SK-N-SH (cell line): ENCODE data around the gene EGFL8. TPM values are rescaled to one million over a fixed set of nuclear protein-coding genes. Genes with fewer than 3 reads are reported as not detected.
A peak's percentile ranks its signal among the peaks of the same experiment; 100 is the strongest.

ENCODE experiments used
- CTCF ChIA-PET: fragments of 300-600, 350-600 bp; formaldehyde crosslinking; extraction: SDS; loops from one replicate; lab custom pipeline; 2021; lab: Yijun Ruan, JAX
- POLR2A ChIA-PET: fragments of 350-600 bp; sonication (Branson Sonifier 250); formaldehyde crosslinking; extraction: SDS; loops from one replicate; lab custom pipeline; 2020; ENCODE audit warnings: antibody characterized with exemption, inconsistent platforms; lab: Yijun Ruan, JAX
- DNase-seq: peaks from one replicate; pipeline ENCODE4 v3.0.0; 2012
- H2AFZ ChIP-seq: fragments of 200-600 bp; sonication (generic); 2 replicates; pipeline ENCODE4 v1.8.1; 2016; ENCODE audit warnings: antibody characterized with exemption, mild to moderate bottlenecking, low read depth
- H3F3A ChIP-seq: fragments of 200-600 bp; sonication (generic); replicated peaks from 2 replicates; pipeline ENCODE3; 2016; ENCODE audit warnings: antibody characterized with exemption, mild to moderate bottlenecking; ENCODE audit not compliant: insufficient read depth
- H3K27ac ChIP-seq, 2 experiments: fragments of 200-500 bp in 1 of 2; fragments of 200-600 bp in 1 of 2; sonication (Bioruptor generic) in 1 of 2; sonication (generic), shearing (Covaris generic) in 1 of 2; 2 replicates each; pipeline versions ENCODE4 v1.5.1 to v1.6.1; 2014 to 2016; ENCODE audit warnings: low read depth in 2 of 2, inconsistent platforms in 1 of 2, low read length in 1 of 2, mild to moderate bottlenecking in 1 of 2, mixed read lengths in 1 of 2
- H3K27me3 ChIP-seq: fragments of 200-600 bp; sonication (generic), shearing (Covaris generic); 2 replicates; pipeline ENCODE4 v1.6.1; 2016; ENCODE audit warnings: mixed run types; ENCODE audit not compliant: insufficient read depth
- H3K36me3 ChIP-seq, 2 experiments: fragments of 200-500 bp in 1 of 2; fragments of 200-600 bp in 1 of 2; sonication (Bioruptor generic) in 1 of 2; sonication (generic) in 1 of 2; replicated peaks in 1 of 2; 2 replicates each; pipeline versions ENCODE3 to v1.5.1; 2014 to 2016; ENCODE audit warnings: low read length in 1 of 2, mild to moderate bottlenecking in 1 of 2; ENCODE audit not compliant: insufficient read depth in 2 of 2, control insufficient read depth in 1 of 2
- H3K4me1 ChIP-seq, 2 experiments: fragments of 200-500 bp in 1 of 2; fragments of 200-600 bp in 1 of 2; sonication (Bioruptor generic) in 1 of 2; sonication (generic), shearing (Covaris generic) in 1 of 2; 2 replicates each; pipeline versions ENCODE4 v1.5.1 to v1.6.1; 2014 to 2016; ENCODE audit warnings: low read depth in 1 of 2, low read length in 1 of 2, mixed run types in 1 of 2; ENCODE audit not compliant: insufficient read depth in 2 of 2, control insufficient read depth in 1 of 2
- H3K4me2 ChIP-seq: fragments of 200-600 bp; sonication (generic), shearing (Covaris generic); 2 replicates; pipeline ENCODE4 v1.6.1; 2017; ENCODE audit warnings: mixed run types
- H3K4me3 ChIP-seq, 2 experiments: fragments of 200-500 bp in 1 of 2; fragments of 200-600 bp in 1 of 2; sonication (Bioruptor generic) in 1 of 2; sonication (generic), shearing (Covaris generic) in 1 of 2; 2 replicates each; pipeline versions ENCODE4 v1.5.1 to v1.8.1; 2014 to 2016; ENCODE audit warnings: low read depth in 2 of 2, inconsistent platforms in 1 of 2, low read length in 1 of 2, mild to moderate bottlenecking in 1 of 2, mixed read lengths in 1 of 2, moderate library complexity in 1 of 2
- H3K79me2 ChIP-seq: fragments of 200-600 bp; sonication (generic); 2 replicates; pipeline ENCODE4 v1.8.1; 2017; ENCODE audit warnings: mild to moderate bottlenecking; ENCODE audit not compliant: insufficient read depth
- H3K9ac ChIP-seq: fragments of 200-600 bp; sonication (generic); 2 replicates; pipeline ENCODE4 v1.6.1; 2017; ENCODE audit warnings: mixed run types
- H3K9me2 ChIP-seq: fragments of 200-600 bp; sonication (generic); 2 replicates; pipeline ENCODE4 v1.6.1; 2017; ENCODE audit warnings: mixed run types
- H3K9me3 ChIP-seq: fragments of 200-600 bp; sonication (generic); 2 replicates; pipeline ENCODE4 v1.6.1; 2017; ENCODE audit warnings: mixed run types, mild to moderate bottlenecking, moderate library complexity
- H4K20me1 ChIP-seq: fragments of 200-600 bp; sonication (generic); 2 replicates; pipeline ENCODE4 v1.6.1; 2017; ENCODE audit warnings: mild to moderate bottlenecking, mixed run types; ENCODE audit not compliant: insufficient read depth
- CHD2 ChIP-seq: fragments of 150-350 bp; IDR thresholded peaks from 2 replicates; pipeline ENCODE4 v1.6.1; 2018; ENCODE audit warnings: low read length; ENCODE audit not compliant: partially characterized antibody
- EZH2phosphoT487 ChIP-seq: fragments of 200-600 bp; sonication (generic); IDR thresholded peaks from 2 replicates; pipeline ENCODE4 v1.6.1; 2017; ENCODE audit warnings: low read depth, mixed run types, mild to moderate bottlenecking, antibody characterized with exemption, moderate library complexity, borderline replicate concordance
- FOSL2 ChIP-seq: IDR thresholded peaks from 2 replicates; pipeline ENCODE4 v1.4.0; 2012; ENCODE audit warnings: low read depth, mild to moderate bottlenecking, moderate library complexity, borderline replicate concordance
- FOXJ3 ChIP-seq: sonication (generic); formaldehyde crosslinking; IDR thresholded peaks from 2 replicates; pipeline ENCODE4 v1.5.1; 2020; ENCODE audit warnings: mild to moderate bottlenecking, missing genetic modification reagents
- FOXM1 ChIP-seq: IDR thresholded peaks from 2 replicates; pipeline ENCODE4 v1.4.0; 2012; ENCODE audit warnings: low read depth, mild to moderate bottlenecking
- JUND ChIP-seq: IDR thresholded peaks from 2 replicates; pipeline ENCODE4 v1.4.0; 2012
- MXI1 ChIP-seq: IDR thresholded peaks from 2 replicates; pipeline ENCODE4 v1.6.1; 2012; ENCODE audit warnings: mild to moderate bottlenecking, low read depth, low read length, improper control_type of control experiment
- NRF1 ChIP-seq: IDR thresholded peaks from 2 replicates; pipeline ENCODE4 v1.6.1; 2012; ENCODE audit warnings: low read depth, mild to moderate bottlenecking, low read length
- POLR2AphosphoS5 ChIP-seq: IDR thresholded peaks from 2 replicates; pipeline ENCODE4 v1.6.1; 2012; ENCODE audit warnings: low read depth, low read length
- SIN3A ChIP-seq: IDR thresholded peaks from 2 replicates; pipeline ENCODE4 v1.6.1; 2012; ENCODE audit warnings: low read depth, mild to moderate bottlenecking, low read length, moderate library complexity, borderline replicate concordance
- TAF1 ChIP-seq: IDR thresholded peaks from 2 replicates; pipeline ENCODE4 v1.6.1; 2012; ENCODE audit warnings: low read depth, mild to moderate bottlenecking, low read length, moderate library complexity, borderline replicate concordance
- TEAD4 ChIP-seq: IDR thresholded peaks from 2 replicates; pipeline ENCODE4 v1.4.0; 2012; ENCODE audit warnings: mild to moderate bottlenecking, borderline replicate concordance; ENCODE audit not compliant: insufficient read depth
- YY1 ChIP-seq: IDR thresholded peaks from 2 replicates; pipeline ENCODE4 v1.4.0; 2012; ENCODE audit warnings: low read depth, mild to moderate bottlenecking
- WGBS: methylation state at CpG from one replicate; pipeline ENCODE4 v1.1.6; 2017; ENCODE audit warnings: low lambda C conversion rate; 5-methylcytosine and 5-hydroxymethylcytosine counted together
- polyA plus RNA-seq, 3 experiments: library from polyadenylated mRNA; depleted of rRNA; stranded (reverse); fragments of >200 nt; gene quantifications; 2 replicates each; pipeline ENCODE4 v1.2.3, GENCODE V29; 2012
- TF ChIP-seq, protein P1 (sequence below): IDR thresholded peaks from 2 replicates; pipeline ENCODE4 v1.4.0; 2012; ENCODE audit warnings: low read depth, borderline replicate concordance
- TF ChIP-seq, protein P2 (sequence below): IDR thresholded peaks from 2 replicates; pipeline ENCODE4; 2012
- TF ChIP-seq, protein P3 (sequence below): IDR thresholded peaks from 2 replicates; pipeline ENCODE4 v1.4.0; 2012; ENCODE audit warnings: low read depth, borderline replicate concordance

The EGFL8 gene
- polyA plus RNA-seq, 1 of the 3 experiments (the other 2 are of a cell fraction), result 7.7 TPM

DNA sequence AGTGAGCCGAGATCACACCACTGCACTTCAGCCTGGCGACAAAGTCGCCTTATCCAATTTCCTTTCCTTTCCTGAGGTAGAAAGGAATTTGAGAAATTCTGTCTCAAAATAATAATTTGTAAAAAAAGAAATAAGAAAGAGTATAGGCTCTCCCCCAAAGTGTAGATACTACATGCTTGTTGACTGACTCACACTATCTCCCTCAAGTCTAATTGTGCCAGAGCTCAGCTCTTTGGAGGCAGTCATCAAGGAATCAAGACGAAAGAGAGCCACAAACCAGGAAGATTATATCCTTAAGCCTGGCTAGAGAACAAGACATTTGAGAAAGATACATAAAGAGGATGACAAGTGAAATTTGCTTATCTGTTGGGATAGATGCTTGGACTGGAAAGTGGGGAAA, 30.6 kb upstream of the EGFL8 start:
- 67% methylated on average over 4 of the region's 4 CpGs for WGBS

DNA sequence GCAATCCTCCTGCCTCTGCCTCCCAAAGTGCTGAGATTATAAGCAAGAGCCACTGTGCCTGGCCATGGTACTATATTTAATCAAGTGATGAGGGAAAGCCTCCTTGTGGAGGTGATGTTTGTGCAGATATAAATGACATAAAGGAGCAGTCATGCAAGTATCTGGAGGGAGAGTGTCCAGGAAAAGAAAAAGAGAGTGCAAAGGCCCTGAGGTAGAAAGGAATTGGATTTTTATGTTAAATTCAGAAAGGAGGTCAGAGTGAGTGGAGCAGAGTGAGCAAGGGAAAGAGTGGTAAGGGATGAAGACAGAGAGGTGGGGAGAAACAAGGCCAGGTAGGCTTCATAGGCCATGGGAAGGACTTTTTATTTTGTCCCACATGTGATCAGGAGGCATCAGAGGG, 26.9 kb upstream of the EGFL8 start:
- no peak overlapping the region for H3K27ac ChIP-seq
- ChIA-PET POLR2A (no interaction called here), CTCF (no interaction called here)
- H3K9ac ChIP-seq, result no peak overlapping the region
- H3K36me3 ChIP-seq, result no peaks in the 10 kb centered on the region
- no peaks in the 10 kb centered on the region for H3K4me1 ChIP-seq
- no peaks in the 10 kb centered on the region for H3K9me2 ChIP-seq
- no peak for DNase-seq
- H3F3A ChIP-seq, result no peaks in the 10 kb centered on the region
- H3K9me3 ChIP-seq, result no peaks in the 10 kb centered on the region
- H2AFZ ChIP-seq, result no peak overlapping the region
- H3K4me3 ChIP-seq, result no peak overlapping the region
- H3K4me2 ChIP-seq, result no peak overlapping the region
- H3K27me3 ChIP-seq, result no peaks in the 10 kb centered on the region
- H4K20me1 ChIP-seq, result no peaks in the 10 kb centered on the region
- no peaks in the 10 kb centered on the region for H3K79me2 ChIP-seq
- TF ChIP-seq FOXM1 (no peak), TEAD4 (no peak), TAF1 (no peak), FOXJ3 (CRISPR knock-in tag) (no peak)
- TF ChIP-seq, protein P1, sequence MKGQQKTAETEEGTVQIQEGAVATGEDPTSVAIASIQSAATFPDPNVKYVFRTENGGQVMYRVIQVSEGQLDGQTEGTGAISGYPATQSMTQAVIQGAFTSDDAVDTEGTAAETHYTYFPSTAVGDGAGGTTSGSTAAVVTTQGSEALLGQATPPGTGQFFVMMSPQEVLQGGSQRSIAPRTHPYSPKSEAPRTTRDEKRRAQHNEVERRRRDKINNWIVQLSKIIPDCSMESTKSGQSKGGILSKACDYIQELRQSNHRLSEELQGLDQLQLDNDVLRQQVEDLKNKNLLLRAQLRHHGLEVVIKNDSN, result no peak

More for the DNA sequence above, 30.6 kb upstream of the EGFL8 start:
- Histone ChIP-seq H2AFZ (peak overlapping the region; percentile 54; the same call in 1 of the 2 replicates), H3K4me2 (no peak overlapping the region), H3K9ac (no peak overlapping the region), H3K4me3 (no peak overlapping the region), H3K9me2 (no peaks in the 10 kb centered on the region), H4K20me1 (no peaks in the 10 kb centered on the region), H3F3A (peaks cover 5% of the 10 kb centered on the region), H3K9me3 (no peaks in the 10 kb centered on the region), H3K79me2 (peaks cover 10% of the 10 kb centered on the region; the same call in 1 of the 2 replicates), H3K27me3 (no peaks in the 10 kb centered on the region), H3K36me3 (no peaks in the 10 kb centered on the region), H3K27ac (no peak overlapping the region), H3K4me1 (peaks cover 5 to 8% of the 10 kb centered on the region in 2 experiments; a peak in 1 of 4 replicates)
- CTCF ChIA-PET, result no interaction called here
- POLR2A ChIA-PET, result no interaction called here
- TF ChIP-seq FOXJ3 (CRISPR knock-in tag), result no peak
- DNase-seq, result no peak

DNA sequence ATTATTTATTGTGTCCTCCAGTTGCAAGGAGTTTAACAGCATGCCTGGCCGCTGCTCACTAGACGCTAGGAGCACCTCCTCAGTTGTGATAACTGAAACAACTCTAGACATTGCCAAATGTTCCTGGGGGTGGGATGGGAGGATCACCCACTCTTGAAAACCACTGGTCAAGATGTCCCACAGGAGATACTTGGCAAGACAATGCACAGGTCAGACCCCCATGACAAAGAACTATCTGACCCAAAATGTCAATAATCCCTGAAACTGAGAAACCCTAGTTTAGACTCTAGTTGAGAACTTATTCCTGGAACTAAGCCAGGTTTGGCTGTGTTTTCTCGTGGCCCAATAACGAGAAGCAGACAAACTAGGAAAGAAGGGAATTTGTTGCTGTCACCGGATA, 24.8 kb upstream of the EGFL8 start:
- DNase-seq, result no peak
- Histone ChIP-seq H3K9me2 (no peaks in the 10 kb centered on the region), H4K20me1 (no peaks in the 10 kb centered on the region), H3K4me3 (no peak overlapping the region), H3K36me3 (no peaks in the 10 kb centered on the region), H2AFZ (no peak overlapping the region), H3K4me1 (no peaks in the 10 kb centered on the region), H3K79me2 (no peaks in the 10 kb centered on the region), H3F3A (no peaks in the 10 kb centered on the region), H3K9me3 (no peaks in the 10 kb centered on the region), H3K4me2 (no peak overlapping the region), H3K9ac (no peak overlapping the region), H3K27me3 (no peaks in the 10 kb centered on the region), H3K27ac (no peak overlapping the region)
- 74% methylated on average over 5 of the region's 5 CpGs for WGBS
- POLR2A ChIA-PET, result no interaction called here
- CTCF ChIA-PET, result no interaction called here
- TF ChIP-seq SIN3A (no peak), FOXM1 (no peak), YY1 (no peak), NRF1 (no peak), POLR2AphosphoS5 (no peak), EZH2phosphoT487 (no peak), JUND (no peak), MXI1 (no peak), TAF1 (no peak), CHD2 (no peak), FOSL2 (no peak)
- TF ChIP-seq, protein P2, sequence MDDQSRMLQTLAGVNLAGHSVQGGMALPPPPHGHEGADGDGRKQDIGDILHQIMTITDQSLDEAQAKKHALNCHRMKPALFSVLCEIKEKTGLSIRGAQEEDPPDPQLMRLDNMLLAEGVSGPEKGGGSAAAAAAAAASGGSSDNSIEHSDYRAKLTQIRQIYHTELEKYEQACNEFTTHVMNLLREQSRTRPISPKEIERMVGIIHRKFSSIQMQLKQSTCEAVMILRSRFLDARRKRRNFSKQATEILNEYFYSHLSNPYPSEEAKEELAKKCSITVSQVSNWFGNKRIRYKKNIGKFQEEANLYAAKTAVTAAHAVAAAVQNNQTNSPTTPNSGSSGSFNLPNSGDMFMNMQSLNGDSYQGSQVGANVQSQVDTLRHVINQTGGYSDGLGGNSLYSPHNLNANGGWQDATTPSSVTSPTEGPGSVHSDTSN, result no peak
- TF ChIP-seq, protein P3, sequence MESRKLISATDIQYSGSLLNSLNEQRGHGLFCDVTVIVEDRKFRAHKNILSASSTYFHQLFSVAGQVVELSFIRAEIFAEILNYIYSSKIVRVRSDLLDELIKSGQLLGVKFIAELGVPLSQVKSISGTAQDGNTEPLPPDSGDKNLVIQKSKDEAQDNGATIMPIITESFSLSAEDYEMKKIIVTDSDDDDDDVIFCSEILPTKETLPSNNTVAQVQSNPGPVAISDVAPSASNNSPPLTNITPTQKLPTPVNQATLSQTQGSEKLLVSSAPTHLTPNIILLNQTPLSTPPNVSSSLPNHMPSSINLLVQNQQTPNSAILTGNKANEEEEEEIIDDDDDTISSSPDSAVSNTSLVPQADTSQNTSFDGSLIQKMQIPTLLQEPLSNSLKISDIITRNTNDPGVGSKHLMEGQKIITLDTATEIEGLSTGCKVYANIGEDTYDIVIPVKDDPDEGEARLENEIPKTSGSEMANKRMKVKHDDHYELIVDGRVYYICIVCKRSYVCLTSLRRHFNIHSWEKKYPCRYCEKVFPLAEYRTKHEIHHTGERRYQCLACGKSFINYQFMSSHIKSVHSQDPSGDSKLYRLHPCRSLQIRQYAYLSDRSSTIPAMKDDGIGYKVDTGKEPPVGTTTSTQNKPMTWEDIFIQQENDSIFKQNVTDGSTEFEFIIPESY, result no peak
